GM06990 (cell line): Measurements from ENCODE around the gene F2RL2.

ENCODE experiments used
- DNase-seq: peaks from one replicate; pipeline ENCODE4 v3.0.0-alpha.2; 2011; ENCODE audit not compliant: insufficient read length; ENCODE audit errors: extremely low read depth
- H3K27me3 ChIP-seq: replicated peaks from 2 replicates; pipeline ENCODE4 v1.6.0; 2011; ENCODE audit warnings: low read length; ENCODE audit not compliant: control insufficient read depth, insufficient read depth
- H3K36me3 ChIP-seq: 2 replicates; pipeline ENCODE4 v1.5.1; 2011; ENCODE audit warnings: low read length; ENCODE audit not compliant: control insufficient read depth, insufficient read depth
- H3K4me3 ChIP-seq: replicated peaks from 2 replicates; pipeline ENCODE4 v1.5.1; 2011; ENCODE audit warnings: low read depth, mild to moderate bottlenecking, control low read depth, low read length
- TF ChIP-seq, protein P1 (sequence below): IDR thresholded peaks from 2 replicates; pipeline ENCODE4 v1.5.1; 2011; ENCODE audit warnings: low read length, control low read depth, mild to moderate bottlenecking, inconsistent platforms; ENCODE audit not compliant: insufficient read depth, poor library complexity, severe bottlenecking

F2RL2 gene

DNA sequence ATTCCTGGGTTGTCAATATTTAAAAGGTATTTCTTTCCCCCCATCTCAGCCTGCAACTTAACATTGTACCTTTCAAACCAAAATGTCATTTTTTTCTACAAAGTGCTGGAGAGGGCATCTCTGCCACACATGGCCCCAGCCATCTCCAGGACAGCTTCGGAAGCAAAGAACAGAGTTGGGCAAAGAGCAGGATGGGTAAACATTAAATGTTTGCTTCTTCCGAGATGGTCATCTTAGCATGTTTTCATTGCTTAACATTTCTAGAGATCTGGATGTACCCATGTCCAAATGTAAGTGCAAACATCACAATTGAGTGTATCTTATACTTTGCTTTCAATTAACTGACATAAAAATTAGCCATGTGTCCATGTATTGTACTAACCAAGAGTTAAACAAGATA is 14.3 kb upstream of the F2RL2 start:
- Histone ChIP-seq H3K36me3 (no peaks in the 10 kb centered on the region), H3K27me3 (no peaks in the 10 kb centered on the region), H3K4me3 (no peak overlapping the region)
- no peak for DNase-seq
- TF ChIP-seq, protein P1, sequence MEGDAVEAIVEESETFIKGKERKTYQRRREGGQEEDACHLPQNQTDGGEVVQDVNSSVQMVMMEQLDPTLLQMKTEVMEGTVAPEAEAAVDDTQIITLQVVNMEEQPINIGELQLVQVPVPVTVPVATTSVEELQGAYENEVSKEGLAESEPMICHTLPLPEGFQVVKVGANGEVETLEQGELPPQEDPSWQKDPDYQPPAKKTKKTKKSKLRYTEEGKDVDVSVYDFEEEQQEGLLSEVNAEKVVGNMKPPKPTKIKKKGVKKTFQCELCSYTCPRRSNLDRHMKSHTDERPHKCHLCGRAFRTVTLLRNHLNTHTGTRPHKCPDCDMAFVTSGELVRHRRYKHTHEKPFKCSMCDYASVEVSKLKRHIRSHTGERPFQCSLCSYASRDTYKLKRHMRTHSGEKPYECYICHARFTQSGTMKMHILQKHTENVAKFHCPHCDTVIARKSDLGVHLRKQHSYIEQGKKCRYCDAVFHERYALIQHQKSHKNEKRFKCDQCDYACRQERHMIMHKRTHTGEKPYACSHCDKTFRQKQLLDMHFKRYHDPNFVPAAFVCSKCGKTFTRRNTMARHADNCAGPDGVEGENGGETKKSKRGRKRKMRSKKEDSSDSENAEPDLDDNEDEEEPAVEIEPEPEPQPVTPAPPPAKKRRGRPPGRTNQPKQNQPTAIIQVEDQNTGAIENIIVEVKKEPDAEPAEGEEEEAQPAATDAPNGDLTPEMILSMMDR = no peak

DNA sequence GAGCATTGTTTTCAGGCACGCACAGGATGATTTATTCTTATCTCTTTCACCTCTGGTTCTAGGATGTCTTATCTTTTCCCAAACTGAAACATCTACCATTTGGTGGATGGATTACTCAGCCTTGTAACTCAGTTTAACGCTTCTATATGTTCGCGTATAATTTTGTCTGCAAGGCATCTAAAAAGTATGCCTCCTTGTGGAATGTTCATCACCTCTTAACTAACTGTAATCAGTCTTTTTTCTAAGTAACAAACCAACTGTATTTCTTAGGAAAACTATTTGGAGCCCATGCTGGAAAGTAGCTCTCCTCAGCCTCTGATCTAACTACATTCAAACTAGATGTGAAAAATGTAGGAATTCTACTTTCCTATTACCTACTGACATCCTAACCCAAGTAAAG is 11.5 kb upstream of the F2RL2 start:
- TF ChIP-seq, protein P1 = no peak
- H3K27me3 ChIP-seq = no peaks in the 10 kb centered on the region

DNA sequence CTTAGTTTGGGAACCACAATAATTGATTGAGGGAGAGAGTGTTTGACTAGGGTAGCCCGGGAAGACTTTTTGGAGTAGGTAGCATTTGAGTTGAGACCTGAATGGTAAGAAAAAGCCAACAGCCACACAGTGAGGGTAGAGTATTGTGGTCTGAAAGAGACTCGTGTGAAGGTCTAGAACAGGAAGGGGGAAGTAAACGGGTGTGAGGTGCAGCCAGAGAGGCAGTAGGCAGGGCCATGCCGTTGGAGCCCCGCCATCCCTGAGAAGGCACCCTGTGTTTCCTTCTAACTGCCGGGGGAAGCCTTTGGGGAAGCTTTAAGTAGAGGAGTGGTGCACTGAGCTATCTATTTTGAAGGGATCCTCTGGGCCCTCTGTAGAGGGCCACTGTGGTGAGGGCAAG is 3.5 kb upstream of the F2RL2 start:
- TF ChIP-seq, protein P1 = no peak
- DNase-seq = no peak
- Histone ChIP-seq H3K4me3 (no peak overlapping the region), H3K36me3 (no peaks in the 10 kb centered on the region), H3K27me3 (no peaks in the 10 kb centered on the region)

More for the DNA sequence above, 11.5 kb upstream of the F2RL2 start:
- no peak overlapping the region for H3K4me3 ChIP-seq
- DNase-seq = no peak
- no peaks in the 10 kb centered on the region for H3K36me3 ChIP-seq

DNA sequence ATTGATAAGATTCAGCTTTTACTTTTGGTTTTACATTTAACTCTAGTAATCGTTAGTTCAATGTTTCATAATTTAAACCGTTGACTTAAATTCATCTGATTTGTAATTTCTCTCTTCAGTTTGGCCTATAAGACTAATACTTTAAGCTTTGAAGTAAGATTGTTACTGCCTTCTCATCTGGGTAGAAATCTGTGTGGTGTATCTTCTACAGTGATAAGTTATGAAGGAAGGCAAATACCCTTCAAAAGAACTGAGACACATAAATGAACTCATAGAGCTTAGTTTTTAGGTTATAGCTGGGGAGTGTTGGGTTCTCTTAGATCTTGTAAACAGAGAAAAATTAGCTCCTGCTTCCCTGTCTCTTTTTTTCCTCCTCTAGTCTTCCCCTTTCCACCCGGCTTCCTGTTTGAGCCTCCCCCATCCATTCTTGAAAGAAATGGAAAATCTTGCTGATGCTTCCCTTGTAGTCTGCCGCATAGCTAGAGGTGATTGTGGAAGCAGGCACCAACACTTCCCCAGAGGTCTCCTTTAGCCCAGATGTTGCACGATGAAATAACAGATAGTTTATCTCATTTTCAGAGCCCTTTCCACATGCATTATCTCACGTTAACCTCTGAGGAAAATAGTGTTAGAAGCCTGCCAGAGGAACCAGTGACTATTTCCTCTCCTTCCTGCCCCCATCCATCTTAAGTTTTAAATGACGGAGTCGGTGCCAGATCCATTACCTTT is 2.0 kb upstream of the F2RL2 start:
- no peak overlapping the region for H3K4me3 ChIP-seq

DNA sequence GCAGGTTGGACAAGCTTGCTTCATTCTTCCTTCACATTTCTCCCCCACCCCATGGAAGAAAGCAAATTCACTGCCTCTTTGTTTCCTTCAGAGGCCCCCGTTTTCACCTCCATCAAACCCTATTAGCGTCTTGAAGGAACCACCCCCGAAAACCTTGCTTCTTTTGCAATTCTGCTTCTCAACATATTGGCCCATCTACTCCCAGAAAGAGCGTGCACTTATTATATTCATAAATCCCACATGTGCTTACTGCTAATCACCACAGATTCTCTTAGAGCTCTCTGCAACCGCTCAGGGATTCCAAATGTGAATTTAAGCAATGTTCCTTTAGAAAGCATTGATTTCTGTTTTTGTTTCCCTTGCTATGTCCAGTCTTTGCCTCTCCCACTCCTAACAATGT is 1.1 kb downstream of the F2RL2 start:
- TF ChIP-seq, protein P1 = no peak
- Histone ChIP-seq H3K4me3 (no peak overlapping the region), H3K27me3 (no peaks in the 10 kb centered on the region), H3K36me3 (no peaks in the 10 kb centered on the region)
- DNase-seq = no peak

More for the DNA sequence above, 2.0 kb upstream of the F2RL2 start:
- no peaks in the 10 kb centered on the region for H3K27me3 ChIP-seq
- H3K36me3 ChIP-seq = no peaks in the 10 kb centered on the region
- DNase-seq = no peak
- TF ChIP-seq, protein P1 = no peak
